Activated CD4-positive, alpha-beta T cell treated with anti-CD3 and anti-CD28 coated beads for 24 hours (primary cell): Measurements from ENCODE around the gene RAMAC.
"Not testable (repeated sequence)": the region's sequence is repeated elsewhere in the genome, so short reads cannot be mapped to it uniquely, and the experiment has no call there.

ENCODE experiments used
- DNase-seq, 2 donors: peaks; one replicate each; pipeline ENCODE4 v3.0.0-alpha.2; 2020; ENCODE audit warnings: low read depth in 2 of 2

The RAMAC gene

DNA sequence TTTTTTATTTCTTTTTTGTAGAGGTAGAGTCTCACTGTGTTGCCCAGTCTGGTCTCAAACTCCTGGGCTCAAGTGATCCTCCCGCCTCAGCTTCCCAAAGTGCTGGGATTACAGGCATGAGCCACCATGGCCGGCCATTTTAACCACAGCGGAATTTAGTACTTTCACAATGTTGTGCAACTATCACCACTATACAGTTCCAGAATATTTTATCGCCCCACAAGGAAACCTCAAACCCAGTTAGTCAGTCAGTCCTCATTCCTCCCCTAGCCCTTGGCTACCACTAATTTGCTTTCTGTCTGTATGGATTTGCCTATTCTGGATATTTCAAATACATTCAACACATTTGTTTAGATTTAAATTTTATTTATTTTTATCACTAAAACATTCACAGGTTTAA is 17.9 kb upstream of the RAMAC start:
- no peak for DNase-seq

DNA sequence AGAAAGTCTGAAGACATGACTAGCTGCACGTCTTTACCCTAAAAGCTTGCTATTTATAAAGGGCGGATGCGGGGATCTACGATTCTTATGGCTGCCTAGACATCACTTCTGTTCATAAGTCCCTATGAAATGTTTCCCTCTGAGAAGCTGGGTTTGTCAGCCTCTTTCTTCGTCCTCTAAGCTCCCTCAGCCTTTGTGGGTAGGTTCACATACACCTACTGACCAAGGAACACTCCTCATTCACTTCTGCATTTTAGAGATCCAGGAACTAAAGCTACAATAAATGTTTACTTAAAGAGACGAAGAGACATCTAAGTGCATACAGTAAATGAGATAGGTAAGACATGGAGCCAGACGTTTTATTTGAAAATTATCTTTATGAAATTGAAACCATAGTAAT is 16.7 kb upstream of the RAMAC start:
- DNase-seq = no peak

DNA sequence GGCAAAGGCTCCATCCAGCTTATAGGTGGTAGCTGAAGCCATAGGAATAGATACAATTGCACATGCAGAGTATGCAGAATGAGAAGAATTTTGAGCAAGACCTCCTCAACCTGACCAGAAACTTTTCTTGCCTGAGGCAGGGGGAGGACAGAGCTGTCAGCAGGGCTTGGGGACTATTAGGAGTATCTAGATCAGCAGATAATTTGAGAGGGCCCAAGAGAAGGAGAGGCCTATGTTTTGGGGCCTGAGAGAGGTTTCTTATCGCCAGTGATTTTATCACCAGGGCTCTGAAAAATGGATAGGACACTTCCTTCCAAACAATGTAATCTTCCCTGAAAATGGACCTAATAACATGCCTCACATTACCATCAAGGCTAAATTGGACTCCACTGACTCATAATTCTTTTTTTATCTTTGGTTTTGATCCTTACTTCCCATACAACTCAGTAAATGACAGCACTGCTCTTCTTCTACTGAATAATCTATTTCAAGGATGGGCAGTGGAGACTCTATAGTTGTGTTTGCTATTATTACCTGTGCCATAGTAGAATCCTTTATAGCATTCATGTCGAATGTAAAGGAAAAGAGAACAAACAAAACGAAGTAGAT is 15.8 kb upstream of the RAMAC start:
- DNase-seq = no peak

DNA sequence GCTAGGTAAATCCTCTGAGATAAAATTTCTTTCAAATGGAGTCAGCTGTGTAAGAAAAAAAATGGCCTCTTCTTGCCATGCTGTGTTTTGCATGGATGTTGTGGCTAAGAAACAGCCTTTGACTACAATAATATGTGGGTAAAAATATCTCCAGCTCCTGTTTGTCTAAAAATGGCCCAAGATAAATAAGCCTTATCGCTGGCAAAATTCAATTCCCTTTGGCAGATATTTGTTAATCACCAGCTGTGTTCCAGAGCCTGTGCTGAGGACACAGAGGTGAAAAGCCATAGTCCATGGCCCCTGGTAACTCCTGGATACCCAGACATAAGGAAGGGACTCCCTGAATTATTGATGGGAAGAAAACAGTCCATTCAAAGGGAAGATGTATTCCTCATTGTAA is 15.3 kb upstream of the RAMAC start:
- no peak for DNase-seq

DNA sequence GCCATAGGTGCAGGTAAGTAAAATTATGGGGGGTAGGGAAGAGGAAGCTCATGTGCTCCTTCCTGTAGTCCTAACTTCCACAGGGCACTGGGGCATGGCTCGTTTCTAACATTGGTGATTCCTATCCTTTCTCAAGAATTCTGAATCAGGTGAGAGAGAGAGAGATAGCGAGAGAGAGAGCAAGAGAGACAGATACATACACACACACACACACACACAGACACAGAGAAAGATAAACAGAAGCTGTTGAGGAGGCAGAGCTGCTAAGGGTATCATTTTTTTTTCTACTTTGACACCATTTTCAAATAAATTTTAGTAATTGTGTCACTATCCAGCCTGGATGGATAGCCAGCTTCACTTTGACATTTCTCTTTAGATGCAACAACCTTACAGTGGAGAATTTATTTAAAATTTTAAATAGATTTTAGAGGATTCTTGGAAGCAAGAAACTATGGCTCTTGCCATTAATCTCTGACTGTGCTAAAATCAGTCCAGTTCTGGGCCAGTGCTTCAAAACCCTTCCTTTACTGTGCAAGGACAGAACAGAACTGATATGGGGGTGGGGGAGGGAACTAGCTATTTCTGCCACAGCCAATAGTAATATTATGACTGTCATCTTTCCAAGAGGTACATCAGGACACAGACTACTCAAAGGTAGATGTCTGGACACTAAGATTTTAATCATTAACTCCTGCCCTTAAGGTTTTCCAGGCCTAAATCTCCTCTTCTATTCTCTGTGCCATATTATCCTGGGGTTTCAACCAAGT is 14.6 kb upstream of the RAMAC start:
- no peak for DNase-seq

DNA sequence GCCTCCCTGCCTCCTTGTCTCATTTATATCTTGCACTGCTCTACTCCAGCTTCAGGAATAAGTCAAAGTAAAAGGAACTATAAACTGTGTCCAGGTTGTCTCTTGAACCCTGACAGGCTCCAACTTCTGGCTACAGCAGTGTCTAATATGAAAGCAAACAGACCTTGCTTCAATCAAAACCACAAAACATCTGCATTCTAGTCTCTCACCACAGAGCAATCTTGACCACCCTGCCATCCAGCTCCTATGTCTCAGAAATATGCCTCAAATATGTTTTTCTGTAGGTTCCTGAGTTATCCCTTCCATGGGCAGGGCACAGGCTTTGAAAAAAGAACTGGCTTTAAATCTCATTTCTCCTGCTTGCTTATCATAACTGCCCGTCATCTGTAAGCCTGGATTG is 13.0 kb upstream of the RAMAC start:
- DNase-seq = no peak

DNA sequence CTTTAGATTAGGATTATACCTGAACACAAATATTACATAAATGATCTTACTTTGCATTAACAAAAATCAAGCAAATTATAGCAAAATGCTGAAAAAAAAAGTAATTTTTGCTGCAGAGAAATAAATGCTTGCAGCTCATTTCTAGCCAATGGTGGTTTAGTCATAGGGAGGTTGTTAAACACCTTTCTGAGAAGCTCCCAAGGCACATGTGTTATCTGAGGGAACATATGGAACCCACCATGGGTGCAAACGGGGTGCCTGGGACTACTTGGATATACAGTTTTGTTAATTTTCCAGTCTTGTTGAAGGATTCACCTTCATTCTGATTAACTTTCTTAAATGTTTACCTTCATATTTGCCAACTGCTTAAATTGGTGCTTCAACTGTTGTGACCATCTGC is 8.9 kb upstream of the RAMAC start:
- DNase-seq = no peak

DNA sequence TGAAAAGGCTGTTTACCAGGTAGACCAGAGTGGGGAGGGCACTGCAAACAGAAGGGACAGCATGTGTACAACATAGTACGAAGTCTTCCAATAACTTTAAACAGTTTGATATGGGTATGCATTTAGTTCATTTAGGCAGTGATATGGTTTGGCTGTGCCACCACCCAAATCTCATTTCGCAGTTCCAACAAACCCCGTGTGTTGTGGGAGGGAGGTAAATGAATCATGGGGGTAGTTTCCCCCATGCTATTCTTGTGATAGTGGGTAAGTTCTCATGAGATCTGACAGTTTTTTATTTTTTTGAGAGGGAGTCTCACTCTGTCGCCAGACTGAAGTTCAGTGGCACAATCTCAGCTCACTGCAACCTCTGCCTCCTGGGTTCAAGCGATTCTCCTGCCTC is 7.6 kb upstream of the RAMAC start:
- no peak for DNase-seq

DNA sequence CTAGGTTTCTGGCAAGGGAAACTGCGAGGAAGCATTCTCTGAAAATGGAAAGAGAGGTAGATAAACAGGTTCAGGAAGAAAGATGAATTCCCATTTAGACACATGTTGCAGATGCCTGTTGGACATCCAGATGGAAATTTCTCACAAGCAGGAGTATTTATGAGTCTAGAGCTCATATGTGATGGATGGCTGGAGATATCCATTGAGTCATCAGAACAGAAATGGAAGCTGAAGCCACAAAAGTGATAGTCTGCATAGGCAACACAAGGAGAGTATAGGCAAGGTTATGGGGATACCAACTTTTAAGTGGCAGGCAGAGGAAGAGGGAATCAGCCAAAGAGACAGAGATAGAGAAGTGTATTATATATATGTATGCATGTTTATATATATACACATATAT is 6.3 kb upstream of the RAMAC start:
- no peak for DNase-seq

DNA sequence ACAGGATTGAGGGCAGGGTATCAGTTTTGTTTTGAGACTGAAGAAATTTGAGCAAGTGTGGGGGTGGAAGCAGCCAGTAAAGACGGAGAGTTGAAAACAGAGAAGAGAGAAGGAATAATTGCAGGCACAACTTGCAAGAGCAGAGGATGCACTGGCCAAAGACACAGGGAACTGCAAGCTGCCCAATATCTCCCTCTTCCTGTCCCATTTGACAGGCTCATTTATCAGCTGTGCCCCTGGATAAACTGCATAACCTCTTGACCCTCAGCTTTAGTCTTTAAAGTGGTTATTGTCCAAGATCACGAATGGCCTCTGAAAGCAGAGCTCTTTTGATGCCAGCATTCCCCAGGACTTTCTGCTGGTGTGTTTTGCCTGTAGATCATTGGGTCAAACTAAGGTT is 5.0 kb upstream of the RAMAC start:
- no peak for DNase-seq

DNA sequence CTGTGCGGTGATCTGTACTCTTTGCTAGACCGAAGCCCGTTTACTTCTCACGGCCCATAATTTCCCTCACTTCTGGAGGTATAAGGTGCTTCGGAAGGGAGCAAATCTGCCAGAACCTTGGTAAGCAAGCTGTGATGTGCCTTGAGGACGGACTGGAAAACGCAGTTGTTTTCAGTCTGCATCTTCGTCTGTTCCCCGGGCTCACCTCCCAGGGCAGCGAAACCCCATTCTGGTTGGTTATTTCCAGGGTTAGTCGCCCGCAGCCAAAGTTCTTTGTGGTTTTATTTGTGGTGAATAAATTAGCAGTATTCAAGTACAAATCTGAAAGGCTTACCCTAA is 401 bp downstream of the RAMAC start:
- DNase-seq = no peak

DNA sequence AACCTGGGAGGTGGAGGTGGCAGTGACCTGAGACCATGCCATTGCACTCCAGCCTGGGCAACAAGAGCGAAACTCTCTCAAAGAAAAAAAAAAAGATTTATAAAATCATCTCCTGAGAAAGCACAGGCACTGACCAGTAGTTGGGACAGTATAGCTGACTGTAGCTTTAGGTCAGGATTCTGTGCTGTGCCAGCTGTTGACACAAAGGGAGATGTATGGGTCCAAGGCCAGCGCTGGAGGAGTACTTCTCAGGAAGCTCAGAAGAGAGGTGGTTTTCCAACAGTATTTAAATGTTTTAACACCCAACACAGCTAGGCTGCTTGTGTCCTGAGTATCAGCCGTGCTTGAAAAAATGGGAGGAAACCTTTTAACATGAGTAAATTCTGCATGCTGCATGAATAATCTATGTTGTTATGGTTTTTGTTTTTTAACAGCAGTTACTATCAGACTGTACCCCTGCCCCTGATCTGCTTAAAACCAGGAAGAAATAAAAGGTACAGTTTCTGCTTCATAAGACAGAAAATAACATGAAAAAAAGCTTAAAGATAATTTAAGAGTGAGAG is 6.5 kb downstream of the RAMAC start:
- DNase-seq = no peak

DNA sequence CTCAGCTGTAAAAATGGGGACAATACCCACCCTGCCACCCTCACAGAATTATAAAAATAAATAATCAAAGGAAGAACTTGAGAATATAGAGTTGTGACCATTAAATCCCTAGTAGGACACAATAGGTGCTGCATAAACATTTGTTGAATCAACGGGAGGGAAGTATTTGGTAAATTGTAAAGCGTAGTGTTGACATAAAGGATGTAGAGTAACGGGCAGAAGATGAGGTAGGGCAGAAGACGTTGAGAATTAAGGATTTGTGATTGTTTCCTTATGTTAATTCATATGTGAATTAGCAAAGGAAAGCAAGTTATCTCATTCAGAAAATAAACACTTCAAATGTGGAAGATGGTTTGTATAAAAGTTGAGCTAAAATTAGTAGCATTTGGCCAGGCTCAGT is 7.1 kb downstream of the RAMAC start:
- no peak for DNase-seq

DNA sequence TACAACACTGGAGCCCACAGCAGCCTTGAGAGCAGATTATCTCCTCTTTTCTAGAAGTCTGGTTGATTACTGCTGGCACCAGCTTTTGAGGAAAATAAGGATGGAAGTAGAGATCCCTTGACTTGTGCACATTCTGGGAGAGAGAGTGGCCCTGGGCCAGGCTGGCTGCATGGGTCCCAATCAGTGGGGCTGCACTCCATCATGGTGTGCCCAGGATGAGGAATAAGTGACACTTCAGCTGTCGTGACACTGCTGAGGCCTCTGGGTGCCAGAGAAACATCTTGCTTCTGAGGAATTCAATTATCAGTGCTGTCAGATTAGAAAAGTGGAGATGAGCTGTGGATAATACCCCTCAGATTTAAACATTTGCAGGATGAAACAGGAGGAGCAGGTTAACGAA is 9.1 kb downstream of the RAMAC start:
- DNase-seq = no peak

DNA sequence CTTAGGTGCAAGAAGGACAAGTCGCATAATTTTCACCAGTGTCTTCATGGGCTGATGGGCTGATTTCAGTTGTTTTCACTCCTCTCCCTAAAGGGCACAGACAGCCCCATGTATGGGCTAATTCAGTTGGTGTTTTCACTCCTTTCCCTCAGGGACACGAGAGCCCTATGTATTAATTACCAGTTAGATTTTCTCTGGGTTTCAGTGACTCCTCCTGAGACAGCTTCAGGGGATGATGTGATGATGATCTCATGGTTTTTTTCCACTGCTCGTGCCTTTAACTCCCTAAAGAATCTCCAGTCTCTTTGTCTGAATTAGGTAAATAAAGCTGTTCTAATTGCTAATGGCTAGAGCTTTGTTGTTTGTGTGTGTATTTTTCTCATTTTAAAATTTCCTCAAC is 9.9 kb downstream of the RAMAC start:
- DNase-seq = no peak

DNA sequence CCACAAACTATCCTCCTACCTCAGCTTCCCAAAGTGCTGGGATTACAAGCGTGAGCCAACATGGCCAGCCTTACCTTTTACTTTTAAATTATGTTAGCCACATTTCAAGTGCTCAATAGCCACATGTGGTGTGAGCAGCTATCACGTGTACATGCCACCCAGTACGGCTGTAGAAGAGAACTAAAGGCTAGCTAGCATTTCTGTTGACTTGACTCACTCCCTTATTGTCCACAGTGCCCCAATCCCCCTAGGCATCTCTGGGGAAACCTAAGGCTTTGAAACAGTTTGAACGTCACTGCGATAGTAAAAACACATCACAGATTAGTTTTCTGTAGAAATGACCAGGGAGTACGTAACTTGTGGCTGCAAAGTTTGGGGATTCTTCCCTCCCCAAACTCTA is 13.4 kb downstream of the RAMAC start:
- DNase-seq = no peak

DNA sequence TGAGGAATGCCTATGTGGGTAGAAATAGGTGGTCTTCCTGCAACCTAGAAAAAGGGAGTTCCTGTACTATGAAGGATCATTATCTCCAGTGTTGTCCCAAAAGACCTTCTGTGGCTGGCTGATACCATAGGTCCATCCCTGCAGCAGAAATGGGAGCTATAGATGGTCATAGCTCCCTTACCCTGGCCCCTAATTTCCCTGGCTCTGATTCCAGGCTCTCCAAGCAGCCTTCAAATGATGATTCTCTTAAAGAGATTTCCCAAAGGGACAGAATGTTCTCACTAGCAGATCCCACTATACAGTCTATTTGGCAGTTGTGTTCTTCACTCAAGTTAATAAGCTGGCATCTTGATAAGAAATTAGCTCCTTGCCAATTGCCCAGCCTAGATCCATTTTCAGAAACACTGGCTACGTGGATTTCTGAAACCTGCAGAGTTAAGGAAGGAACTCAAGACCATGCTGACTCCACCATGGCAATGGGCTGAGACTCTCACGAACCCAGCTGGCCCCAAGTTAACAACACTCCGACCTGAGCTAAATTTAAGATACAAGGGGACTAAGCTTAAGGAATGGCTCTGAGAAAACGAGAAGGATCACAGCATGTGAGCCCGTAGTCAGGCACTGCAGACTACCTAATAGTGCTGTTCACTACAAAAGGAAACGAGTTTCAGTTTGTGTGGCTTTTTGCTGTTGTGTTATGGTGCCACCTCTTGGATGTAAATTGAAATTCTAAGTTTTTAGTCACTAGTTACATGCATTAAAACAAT is 14.1 kb downstream of the RAMAC start:
- DNase-seq = no peak

DNA sequence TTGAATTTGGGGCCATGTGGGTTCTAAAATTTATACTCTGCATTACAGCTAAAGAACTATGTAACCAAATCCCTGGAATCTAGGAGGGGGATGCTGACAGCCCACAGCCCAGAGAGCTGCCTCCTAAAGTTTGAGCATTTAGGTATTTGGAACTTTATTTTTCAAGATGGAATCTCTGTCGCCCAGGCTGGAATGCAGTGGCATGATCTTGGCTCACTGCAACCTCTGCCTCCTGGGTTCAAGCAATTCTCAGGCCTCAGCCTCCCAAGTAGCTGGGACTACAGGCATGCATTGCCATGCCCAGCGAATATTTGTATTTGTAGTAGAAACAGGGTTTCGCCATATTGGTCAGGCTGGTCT is 14.6 kb downstream of the RAMAC start:
- not testable (repeated sequence) for DNase-seq

DNA sequence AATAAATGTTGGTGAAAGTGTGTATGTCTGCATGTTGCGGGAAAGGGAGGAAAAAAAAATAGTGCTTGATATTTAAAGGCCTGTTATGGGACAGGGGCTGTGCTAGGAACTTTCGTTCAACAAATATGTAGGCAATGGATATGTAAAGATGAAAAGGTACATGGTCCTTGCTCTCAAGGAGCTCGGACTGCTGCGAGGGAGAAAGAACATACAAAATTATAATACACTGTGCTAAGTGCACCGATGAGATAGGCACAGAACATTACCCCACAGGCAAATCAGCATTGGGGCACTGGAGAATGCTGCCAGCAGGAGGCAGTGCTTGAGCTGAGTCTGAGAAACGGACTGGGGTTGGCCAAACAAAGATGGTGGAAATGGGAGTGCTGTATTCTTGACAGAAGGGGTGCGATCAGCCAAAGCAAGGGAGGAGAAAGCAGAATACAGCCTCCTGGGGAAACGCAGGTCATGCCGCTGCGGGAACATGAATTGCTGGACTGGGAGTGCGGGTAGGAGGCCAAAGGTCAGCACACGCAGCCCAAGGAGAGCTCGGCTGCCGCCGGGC is 24.8 kb downstream of the RAMAC start:
- DNase-seq = peak; percentile 68 to 70

DNA sequence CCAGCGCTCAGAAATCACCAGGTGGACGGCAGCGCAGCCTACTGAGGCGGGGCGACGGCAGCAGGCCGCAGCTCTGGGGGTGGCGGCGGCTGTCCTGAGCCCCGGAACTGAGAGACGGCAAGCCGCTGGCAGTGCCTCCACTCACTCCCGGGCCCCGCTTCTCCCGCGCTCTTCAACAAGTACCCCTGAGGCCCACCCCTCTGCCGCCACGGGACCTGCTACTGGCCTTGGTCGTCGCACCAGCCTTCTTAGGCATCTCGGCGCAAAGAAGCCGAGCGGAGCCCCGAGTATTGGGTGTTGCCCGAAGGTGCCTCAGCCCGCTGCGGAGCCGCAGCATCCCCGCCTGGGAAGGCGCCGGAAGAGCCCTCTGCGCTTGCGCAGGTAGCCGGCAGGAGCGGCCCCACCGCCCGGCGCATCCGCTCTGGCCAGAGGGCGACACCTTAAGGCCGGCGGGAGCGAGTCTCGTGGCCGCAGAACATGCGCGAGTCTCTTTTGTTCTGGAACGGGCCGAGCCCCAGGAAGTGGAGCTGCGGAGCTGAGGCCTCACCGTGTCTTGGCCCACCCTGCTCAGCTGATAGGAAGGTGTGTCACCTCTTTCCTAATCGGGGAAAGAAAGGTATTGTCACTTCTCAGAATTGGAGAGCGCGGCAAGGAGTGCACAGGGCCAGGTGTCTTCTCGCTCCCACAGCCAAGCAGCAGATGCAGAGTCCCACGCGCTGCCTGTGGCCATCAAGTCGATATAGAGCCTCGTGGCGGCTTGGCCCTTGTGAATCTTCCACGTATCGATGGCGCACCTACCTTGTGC is 25.5 kb downstream of the RAMAC start, which contains the start of gene C15orf40:
Gene C15orf40 (minus strand): TSS at position 369 of the 805 bp plus-strand sequence. CDS start 32 bp downstream, at position 337.
- peak; percentile 76 to 79 for DNase-seq

DNA sequence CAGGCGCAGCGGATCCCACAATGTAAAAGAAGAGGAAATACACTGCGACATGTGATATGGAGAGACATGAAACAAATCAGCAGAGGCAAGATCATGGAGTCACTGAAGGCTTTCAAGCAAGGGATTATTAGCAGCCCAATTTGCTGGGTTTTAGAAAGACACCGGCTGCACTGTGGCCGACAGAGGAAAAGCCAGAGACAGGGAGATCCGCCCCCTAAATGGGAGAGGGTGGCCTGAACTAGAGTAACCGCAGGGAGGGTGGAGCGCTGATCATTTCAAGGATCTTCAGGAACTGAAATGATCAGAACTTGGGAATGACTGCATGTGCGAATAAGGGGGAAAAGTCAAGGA is 26.0 kb downstream of the RAMAC start:
- DNase-seq = no peak

DNA sequence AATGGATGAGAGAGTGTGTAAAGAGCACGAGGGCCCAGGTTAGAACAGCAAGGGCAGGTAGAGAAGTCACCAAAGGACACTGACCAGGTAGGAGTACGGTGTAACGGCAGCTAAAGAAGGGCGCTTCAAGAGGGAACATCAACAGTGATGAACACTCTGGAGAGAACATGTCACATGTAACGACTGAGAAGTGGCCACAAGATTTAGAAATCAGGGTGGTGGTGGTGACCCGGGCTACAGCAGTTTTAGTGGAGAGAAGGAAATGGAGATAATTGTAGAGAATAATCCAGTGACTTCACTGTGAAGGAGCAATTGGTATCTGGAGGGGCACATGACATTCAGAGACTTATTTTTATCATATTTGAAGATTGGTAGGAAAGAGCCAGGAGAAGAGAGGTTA is 26.6 kb downstream of the RAMAC start:
- no peak for DNase-seq
